Stimulated activated CD4-positive, alpha-beta T cell treated with anti-CD3 and anti-CD28 coated beads, Interleukin-12 subunit alpha, Interleukin-12 subunit beta, amount 100 ng/mL, for 24 hours (primary cell): ENCODE results near the gene ZNF10.

Experiments
- DNase-seq, 2 experiments: peaks; one replicate each; pipeline ENCODE4 v3.0.0-alpha.2; 2020; ENCODE audit warnings: low read depth in 2 of 2

The ZNF10 gene

GRCh38 chr12:133201888-133202287, 71.5 kb downstream of the ZNF10 start:
- no peak for DNase-seq

- no peak for DNase-seq
Measured at GRCh38 chr12:133202493-133203343, 72.3 kb downstream of the ZNF10 start.

GRCh38 chr12:133203344-133204263, 73.2 kb downstream of the ZNF10 start:
- no peak for DNase-seq

GRCh38 chr12:133204264-133204603, 73.8 kb downstream of the ZNF10 start:
- no peak for DNase-seq

GRCh38 chr12:133206390-133206789, 76.0 kb downstream of the ZNF10 start:
- DNase-seq, result no peak
